ENCODE data around the gene AGBL1. TPM values are rescaled to one million over a fixed set of nuclear protein-coding genes. Genes with fewer than 3 reads are reported as not detected.

AGBL1 gene
- under 1 TPM in 7 of 8 experiments, not detected in 1; 0.05 to 0.38 (median 0.24) TPM for total RNA-seq

- in situ Hi-C loops (cut with MboI; ENCODE audit: low pct_unique_long_range_greater_than_20kb in 2 of 9, low sequenced_read_pairs in 9 of 9, unreplicated experiment in 9 of 9), result no loop called here
- no peaks in the 10 kb centered on the region for H3K4me1 ChIP-seq (replicated peaks in 1 of 2)
- H3K27ac ChIP-seq, result no peak within 1 kb of the TSS
- H3K4me3 ChIP-seq, result no peak within 1 kb of the TSS
- peak in 3 of 8 experiments; percentile 26 to 62 (median 37) for ATAC-seq (replicated peaks in 6 of 8)
- 17 to 91% (median 55%) methylated on average over 1 to 10 of the region's 27 CpGs; no CpG with 5 or more reads in 2 of the 10 experiments for WGBS, 10 experiments
Observed at GRCh38 chr15:86079508-86080266, at the start of gene AGBL1. AGBL1 (plus strand) TSS chr15:86079871.

- in situ Hi-C loops (cut with MboI; ENCODE audit: low pct_unique_long_range_greater_than_20kb in 2 of 9, low sequenced_read_pairs in 9 of 9, unreplicated experiment in 9 of 9), result no loop called here
- no peak overlapping the region for H3K4me3 ChIP-seq
- ATAC-seq (replicated peaks in 6 of 8), result no peak
- no peaks in the 10 kb centered on the region for H3K4me1 ChIP-seq (replicated peaks in 1 of 2)
- H3K27ac ChIP-seq, result no peak overlapping the region
Observed at GRCh38 chr15:86034904-86035303, 44.8 kb upstream of the AGBL1 start.

GRCh38 chr15:86036243-86036642 lies 43.4 kb upstream of the AGBL1 start:
- H3K27ac ChIP-seq, result no peak overlapping the region
- ATAC-seq (replicated peaks in 6 of 8), result no peak
- in situ Hi-C loops (cut with MboI; ENCODE audit: low pct_unique_long_range_greater_than_20kb in 2 of 9, low sequenced_read_pairs in 9 of 9, unreplicated experiment in 9 of 9), result no loop called here
- peaks cover 8 to 11% of the 10 kb centered on the region in 2 donors for H3K4me1 ChIP-seq (replicated peaks in 1 of 2)
- H3K4me3 ChIP-seq, result no peak overlapping the region
- 0 to 71% methylated on average over 1 of the region's 1 CpG; no CpG with 5 or more reads in 8 of the 10 experiments for WGBS, 10 experiments

- Histone ChIP-seq H3K4me3 (no peak overlapping the region), H3K27ac (no peak overlapping the region), H3K4me1 (replicated peaks in 1 of 2) (peaks cover 11 to 15% of the 10 kb centered on the region in 2 donors)
- ATAC-seq (replicated peaks in 6 of 8), result no peak
- in situ Hi-C loops (cut with MboI; ENCODE audit: low pct_unique_long_range_greater_than_20kb in 2 of 9, low sequenced_read_pairs in 9 of 9, unreplicated experiment in 9 of 9), result no loop called here
- 60 to 100% (median 84%) methylated on average over 1 of the region's 1 CpG; no CpG with 5 or more reads in 4 of the 10 experiments for WGBS, 10 experiments
Observed at GRCh38 chr15:86038491-86038890, 41.2 kb upstream of the AGBL1 start.

GRCh38 chr15:86040356-86041033 lies 39.2 kb upstream of the AGBL1 start:
- WGBS, 10 experiments, result 0 to 85% (median 28%) methylated on average over 1 to 6 of the region's 6 CpGs; no CpG with 5 or more reads in 1 of the 10 experiments
- ATAC-seq (replicated peaks in 6 of 8), result peak in 6 of 8 experiments; percentile 22 to 91 (median 72)
- H3K4me3 ChIP-seq, result no peak overlapping the region
- peak overlapping the region in 1 of 2 donors; percentile 21 for H3K27ac ChIP-seq
- H3K4me1 ChIP-seq (replicated peaks in 1 of 2), result peaks cover 11 to 15% of the 10 kb centered on the region in 2 donors
- in situ Hi-C loops (cut with MboI; ENCODE audit: low pct_unique_long_range_greater_than_20kb in 2 of 9, low sequenced_read_pairs in 9 of 9, unreplicated experiment in 9 of 9), result no loop called here

GRCh38 chr15:86041399-86041798 lies 38.3 kb upstream of the AGBL1 start:
- H3K4me1 ChIP-seq (replicated peaks in 1 of 2), result peaks cover 11 to 15% of the 10 kb centered on the region in 2 donors
- ATAC-seq (replicated peaks in 6 of 8), result no peak
- WGBS, 10 experiments, result 3 to 88% (median 50%) methylated on average over 2 to 6 of the region's 6 CpGs; no CpG with 5 or more reads in 3 of the 10 experiments
- in situ Hi-C loops (cut with MboI; ENCODE audit: low pct_unique_long_range_greater_than_20kb in 2 of 9, low sequenced_read_pairs in 9 of 9, unreplicated experiment in 9 of 9), result no loop called here
- no peak overlapping the region for H3K4me3 ChIP-seq
- no peak overlapping the region for H3K27ac ChIP-seq

- H3K27ac ChIP-seq, result no peak overlapping the region
- in situ Hi-C loops (cut with MboI; ENCODE audit: low pct_unique_long_range_greater_than_20kb in 2 of 9, low sequenced_read_pairs in 9 of 9, unreplicated experiment in 9 of 9), result no loop called here
- H3K4me1 ChIP-seq (replicated peaks in 1 of 2), result peaks cover 11 to 15% of the 10 kb centered on the region in 2 donors
- ATAC-seq (replicated peaks in 6 of 8), result no peak
- WGBS, 10 experiments, result 0 to 100% (median 51%) methylated on average over 1 of the region's 1 CpG; no CpG with 5 or more reads in 6 of the 10 experiments
- no peak overlapping the region for H3K4me3 ChIP-seq
Observed at GRCh38 chr15:86042226-86042625, 37.4 kb upstream of the AGBL1 start.

GRCh38 chr15:86044981-86045380 lies 34.7 kb upstream of the AGBL1 start:
- Histone ChIP-seq H3K4me1 (replicated peaks in 1 of 2) (peaks cover 11 to 15% of the 10 kb centered on the region in 2 donors), H3K4me3 (no peak overlapping the region), H3K27ac (no peak overlapping the region)
- WGBS, 10 experiments, result 0 to 60% methylated on average over 1 of the region's 1 CpG; no CpG with 5 or more reads in 8 of the 10 experiments
- in situ Hi-C loops (cut with MboI; ENCODE audit: low pct_unique_long_range_greater_than_20kb in 2 of 9, low sequenced_read_pairs in 9 of 9, unreplicated experiment in 9 of 9), result no loop called here
- ATAC-seq (replicated peaks in 6 of 8), result no peak

- WGBS, 10 experiments, result 0 to 90% (median 68%) methylated on average over 1 to 4 of the region's 6 CpGs; no CpG with 5 or more reads in 2 of the 10 experiments
- in situ Hi-C loops (cut with MboI; ENCODE audit: low pct_unique_long_range_greater_than_20kb in 2 of 9, low sequenced_read_pairs in 9 of 9, unreplicated experiment in 9 of 9), result no loop called here
- Histone ChIP-seq H3K4me1 (replicated peaks in 1 of 2) (no peaks in the 10 kb centered on the region), H3K27ac (no peak overlapping the region), H3K4me3 (no peak overlapping the region)
- ATAC-seq (replicated peaks in 6 of 8), result no peak
Observed at GRCh38 chr15:86054338-86054737, 25.3 kb upstream of the AGBL1 start.

- H3K4me3 ChIP-seq, result no peak overlapping the region
- in situ Hi-C loops (cut with MboI; ENCODE audit: low pct_unique_long_range_greater_than_20kb in 2 of 9, low sequenced_read_pairs in 9 of 9, unreplicated experiment in 9 of 9), result no loop called here
- ATAC-seq (replicated peaks in 6 of 8), result no peak
- 0 to 100% (median 80%) methylated on average over 1 to 3 of the region's 4 CpGs; no CpG with 5 or more reads in 1 of the 10 experiments for WGBS, 10 experiments
- no peak overlapping the region for H3K27ac ChIP-seq
- no peaks in the 10 kb centered on the region for H3K4me1 ChIP-seq (replicated peaks in 1 of 2)
Observed at GRCh38 chr15:86055688-86056087, 24.0 kb upstream of the AGBL1 start.

- WGBS, 10 experiments, result 0 to 100% (median 72%) methylated on average over 1 to 4 of the region's 4 CpGs; no CpG with 5 or more reads in 1 of the 10 experiments
- H3K4me3 ChIP-seq, result no peak overlapping the region
- in situ Hi-C loops (cut with MboI; ENCODE audit: low pct_unique_long_range_greater_than_20kb in 2 of 9, low sequenced_read_pairs in 9 of 9, unreplicated experiment in 9 of 9), result no loop called here
- ATAC-seq (replicated peaks in 6 of 8), result no peak
- no peak overlapping the region for H3K27ac ChIP-seq
- H3K4me1 ChIP-seq (replicated peaks in 1 of 2), result peaks cover 17 to 20% of the 10 kb centered on the region in 2 donors
Observed at GRCh38 chr15:86059851-86060250, 19.8 kb upstream of the AGBL1 start.

- in situ Hi-C loops (cut with MboI; ENCODE audit: low pct_unique_long_range_greater_than_20kb in 2 of 9, low sequenced_read_pairs in 9 of 9, unreplicated experiment in 9 of 9), result no loop called here
- no peak overlapping the region for H3K4me3 ChIP-seq
- H3K4me1 ChIP-seq (replicated peaks in 1 of 2), result peaks cover 20 to 21% of the 10 kb centered on the region in 2 donors
- no peak for ATAC-seq (replicated peaks in 6 of 8)
- no peak overlapping the region for H3K27ac ChIP-seq
- 0 to 100% (median 80%) methylated on average over 1 to 3 of the region's 3 CpGs; no CpG with 5 or more reads in 1 of the 10 experiments for WGBS, 10 experiments
Observed at GRCh38 chr15:86060674-86061073, 19.0 kb upstream of the AGBL1 start.

- H3K4me3 ChIP-seq, result no peak overlapping the region
- in situ Hi-C loops (cut with MboI; ENCODE audit: low pct_unique_long_range_greater_than_20kb in 2 of 9, low sequenced_read_pairs in 9 of 9, unreplicated experiment in 9 of 9), result no loop called here
- no peak for ATAC-seq (replicated peaks in 6 of 8)
- 43 to 100% (median 97%) methylated on average over 1 to 10 of the region's 12 CpGs; no CpG with 5 or more reads in 1 of the 10 experiments for WGBS, 10 experiments
- H3K4me1 ChIP-seq (replicated peaks in 1 of 2), result peaks cover 20 to 21% of the 10 kb centered on the region in 2 donors
- no peak overlapping the region for H3K27ac ChIP-seq
Observed at GRCh38 chr15:86061581-86061980, 18.1 kb upstream of the AGBL1 start.
